HepG2 (cell line): ENCODE data around the gene HES6. TPM values are rescaled to one million over a fixed set of nuclear protein-coding genes. Genes with fewer than 3 reads are reported as not detected.

Source experiments
- ERF ChIP-seq: IDR thresholded peaks from 2 replicates; pipeline ENCODE4 v1.6.1; 2018; ENCODE audit warnings: missing biosample characterization, missing genetic modification reagents
- HNF4A ChIP-seq: sonication (generic); formaldehyde crosslinking; IDR thresholded peaks from 2 replicates; pipeline ENCODE4 v1.4.0; 2020; ENCODE audit warnings: missing genetic modification reagents
- JARID2 ChIP-seq: sonication (generic); formaldehyde crosslinking; IDR thresholded peaks from 2 replicates; pipeline ENCODE4 v1.8.1; 2023; ENCODE audit warnings: missing genetic modification reagents, inconsistent platforms; ENCODE audit not compliant: insufficient replicate concordance
- JDP2 ChIP-seq: sonication (generic); formaldehyde crosslinking; IDR thresholded peaks from 2 replicates; pipeline ENCODE4 v1.8.1; 2022; ENCODE audit warnings: missing genetic modification reagents, borderline replicate concordance
- JUNB ChIP-seq: sonication (generic); formaldehyde crosslinking; IDR thresholded peaks from 2 replicates; pipeline ENCODE4 v1.8.0; 2022; ENCODE audit warnings: missing genetic modification reagents, mild to moderate bottlenecking, borderline replicate concordance
- KDM1A ChIP-seq: IDR thresholded peaks from 2 replicates; pipeline ENCODE4 v1.6.1; 2016; ENCODE audit warnings: missing compliant biosample characterization
- PLRG1 ChIP-seq: fragments of 450-650 bp; conservative IDR thresholded peaks from 2 replicates; pipeline ENCODE4 v1.6.1; 2016
- PPARG ChIP-seq: conservative IDR thresholded peaks from 2 replicates; pipeline ENCODE4 v1.6.1; 2016; ENCODE audit warnings: missing biosample characterization, missing genetic modification reagents
- ZNF430 ChIP-seq: sonication (generic); formaldehyde crosslinking; IDR thresholded peaks from 2 replicates; pipeline ENCODE4 v1.9.0; 2021; ENCODE audit warnings: mild to moderate bottlenecking, missing genetic modification reagents
- ZNF670 ChIP-seq: sonication (generic); formaldehyde crosslinking; IDR thresholded peaks from 2 replicates; pipeline ENCODE4 v1.8.0; 2022; ENCODE audit warnings: mild to moderate bottlenecking, missing genetic modification reagents, borderline replicate concordance
- polyA plus RNA-seq, 8 experiments: library from polyadenylated mRNA; depleted of rRNA in 3 of 8; stranded (reverse) in 7 of 8; unstranded in 1 of 8; fragments of >200 nt; fragmentation: Illumina TruSeq in 4 of 8; extraction: Trizol in 4 of 8; gene quantifications; 2 replicates each; pipeline versions ENCODE4 v1.2.1 to v1.2.3, GENCODE V29; 2011 to 2016; ENCODE audit warnings: low read depth in 4 of 8, missing spikeins in 1 of 8, mixed read lengths in 1 of 8; ENCODE audit not compliant: insufficient read depth in 1 of 8
- total RNA-seq, 5 experiments: library from RNA; depleted of rRNA; stranded (reverse); fragments of >200 nt; fragmentation: Illumina TruSeq; extraction: Trizol; gene quantifications; 2 replicates each; pipeline ENCODE4 v1.2.3, GENCODE V29; 2016; ENCODE audit warnings: low read depth in 1 of 5
- TF ChIP-seq, protein P1 (sequence below): sonication (generic); formaldehyde crosslinking; IDR thresholded peaks from 2 replicates; pipeline ENCODE4 v1.4.0; 2020; ENCODE audit warnings: missing genetic modification reagents
- TF ChIP-seq, protein P2 (sequence below): sonication (generic); formaldehyde crosslinking; IDR thresholded peaks from 2 replicates; pipeline ENCODE4 v1.4.0; 2020; ENCODE audit warnings: missing genetic modification reagents
- TF ChIP-seq, protein P3 (sequence below): sonication (generic); formaldehyde crosslinking; IDR thresholded peaks from 2 replicates; pipeline ENCODE4 v1.8.1; 2022; ENCODE audit warnings: low read depth, mild to moderate bottlenecking, missing genetic modification reagents
- TF ChIP-seq, protein P4 (sequence below): fragments of 450-650 bp; IDR thresholded peaks from 2 replicates; pipeline ENCODE4 v1.6.1; 2017
- TF ChIP-seq, protein P5 (sequence below): sonication (generic); formaldehyde crosslinking; IDR thresholded peaks from 2 replicates; pipeline ENCODE4 v1.4.0; 2020; ENCODE audit warnings: mild to moderate bottlenecking, missing genetic modification reagents
- TF ChIP-seq, protein P6 (sequence below): sonication (generic); formaldehyde crosslinking; IDR thresholded peaks from 2 replicates; pipeline ENCODE4 v1.4.0; 2020; ENCODE audit warnings: mild to moderate bottlenecking, missing genetic modification reagents
- TF ChIP-seq, protein P7 (sequence below): sonication (generic); formaldehyde crosslinking; IDR thresholded peaks from 2 replicates; pipeline ENCODE4 v1.4.0; 2020; ENCODE audit warnings: missing genetic modification reagents

The HES6 gene
- total and polyA plus RNA-seq, 2 of the 13 experiments (the other 11 are each of a cell fraction or from before 2014, with no cell fraction given), result 19.5 to 82.8 TPM

DNA sequence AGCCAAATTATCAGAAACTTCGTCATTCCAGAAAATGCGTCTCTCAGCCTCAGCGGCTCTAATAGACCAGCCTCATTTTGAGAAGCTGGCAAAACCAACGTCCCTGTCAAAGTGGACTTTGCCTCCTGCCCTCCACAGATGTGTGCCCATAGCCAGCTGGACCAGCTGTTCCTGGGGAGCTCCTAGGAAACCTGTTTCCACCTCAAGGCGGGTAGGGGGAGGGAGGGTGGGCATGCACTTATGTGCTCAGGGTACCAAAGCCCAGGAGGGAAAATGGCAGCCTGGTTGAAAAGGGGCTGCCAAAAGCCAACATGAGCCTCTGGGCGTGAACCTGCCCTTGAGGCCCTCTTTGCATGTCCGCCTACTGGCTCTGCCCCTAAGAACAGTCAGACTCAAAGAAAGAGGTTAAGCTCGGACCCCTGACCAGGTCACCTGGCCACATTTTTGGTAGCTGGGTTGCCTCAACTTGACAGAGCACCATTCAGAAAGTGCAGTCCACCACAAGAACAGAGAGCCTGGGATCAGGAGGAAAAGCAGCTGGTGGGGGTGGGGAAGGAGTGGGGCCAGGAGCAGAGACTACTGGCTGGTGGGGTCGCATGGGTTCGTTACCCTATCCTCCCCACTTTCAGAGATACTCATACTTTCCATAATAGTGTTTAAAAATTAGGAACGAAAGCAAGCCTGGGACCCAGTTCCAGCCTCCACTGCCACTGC is 45.1 kb upstream of the HES6 start (continued):
- TF ChIP-seq, protein P1, sequence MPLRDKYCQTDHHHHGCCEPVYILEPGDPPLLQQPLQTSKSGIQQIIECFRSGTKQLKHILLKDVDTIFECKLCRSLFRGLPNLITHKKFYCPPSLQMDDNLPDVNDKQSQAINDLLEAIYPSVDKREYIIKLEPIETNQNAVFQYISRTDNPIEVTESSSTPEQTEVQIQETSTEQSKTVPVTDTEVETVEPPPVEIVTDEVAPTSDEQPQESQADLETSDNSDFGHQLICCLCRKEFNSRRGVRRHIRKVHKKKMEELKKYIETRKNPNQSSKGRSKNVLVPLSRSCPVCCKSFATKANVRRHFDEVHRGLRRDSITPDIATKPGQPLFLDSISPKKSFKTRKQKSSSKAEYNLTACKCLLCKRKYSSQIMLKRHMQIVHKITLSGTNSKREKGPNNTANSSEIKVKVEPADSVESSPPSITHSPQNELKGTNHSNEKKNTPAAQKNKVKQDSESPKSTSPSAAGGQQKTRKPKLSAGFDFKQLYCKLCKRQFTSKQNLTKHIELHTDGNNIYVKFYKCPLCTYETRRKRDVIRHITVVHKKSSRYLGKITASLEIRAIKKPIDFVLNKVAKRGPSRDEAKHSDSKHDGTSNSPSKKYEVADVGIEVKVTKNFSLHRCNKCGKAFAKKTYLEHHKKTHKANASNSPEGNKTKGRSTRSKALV (CRISPR knock-in tag), result no peak
- TF ChIP-seq HNF4A (CRISPR knock-in tag) (peak; percentile 54; the same call in 1 of the 2 replicates), ZNF670 (CRISPR knock-in tag) (no peak), JUNB (CRISPR knock-in tag) (no peak), JARID2 (no peak), ZNF430 (CRISPR knock-in tag) (no peak), JDP2 (no peak), PPARG (CRISPR knock-in tag) (no peak), PLRG1 (no peak), ERF (CRISPR knock-in tag) (peak; percentile 4; the same call in 1 of the 2 replicates), KDM1A (CRISPR knock-in tag) (no peak)
- TF ChIP-seq, protein P2, sequence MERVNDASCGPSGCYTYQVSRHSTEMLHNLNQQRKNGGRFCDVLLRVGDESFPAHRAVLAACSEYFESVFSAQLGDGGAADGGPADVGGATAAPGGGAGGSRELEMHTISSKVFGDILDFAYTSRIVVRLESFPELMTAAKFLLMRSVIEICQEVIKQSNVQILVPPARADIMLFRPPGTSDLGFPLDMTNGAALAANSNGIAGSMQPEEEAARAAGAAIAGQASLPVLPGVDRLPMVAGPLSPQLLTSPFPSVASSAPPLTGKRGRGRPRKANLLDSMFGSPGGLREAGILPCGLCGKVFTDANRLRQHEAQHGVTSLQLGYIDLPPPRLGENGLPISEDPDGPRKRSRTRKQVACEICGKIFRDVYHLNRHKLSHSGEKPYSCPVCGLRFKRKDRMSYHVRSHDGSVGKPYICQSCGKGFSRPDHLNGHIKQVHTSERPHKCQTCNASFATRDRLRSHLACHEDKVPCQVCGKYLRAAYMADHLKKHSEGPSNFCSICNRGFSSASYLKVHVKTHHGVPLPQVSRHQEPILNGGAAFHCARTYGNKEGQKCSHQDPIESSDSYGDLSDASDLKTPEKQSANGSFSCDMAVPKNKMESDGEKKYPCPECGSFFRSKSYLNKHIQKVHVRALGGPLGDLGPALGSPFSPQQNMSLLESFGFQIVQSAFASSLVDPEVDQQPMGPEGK (CRISPR knock-in tag), result no peak
- TF ChIP-seq, protein P3, sequence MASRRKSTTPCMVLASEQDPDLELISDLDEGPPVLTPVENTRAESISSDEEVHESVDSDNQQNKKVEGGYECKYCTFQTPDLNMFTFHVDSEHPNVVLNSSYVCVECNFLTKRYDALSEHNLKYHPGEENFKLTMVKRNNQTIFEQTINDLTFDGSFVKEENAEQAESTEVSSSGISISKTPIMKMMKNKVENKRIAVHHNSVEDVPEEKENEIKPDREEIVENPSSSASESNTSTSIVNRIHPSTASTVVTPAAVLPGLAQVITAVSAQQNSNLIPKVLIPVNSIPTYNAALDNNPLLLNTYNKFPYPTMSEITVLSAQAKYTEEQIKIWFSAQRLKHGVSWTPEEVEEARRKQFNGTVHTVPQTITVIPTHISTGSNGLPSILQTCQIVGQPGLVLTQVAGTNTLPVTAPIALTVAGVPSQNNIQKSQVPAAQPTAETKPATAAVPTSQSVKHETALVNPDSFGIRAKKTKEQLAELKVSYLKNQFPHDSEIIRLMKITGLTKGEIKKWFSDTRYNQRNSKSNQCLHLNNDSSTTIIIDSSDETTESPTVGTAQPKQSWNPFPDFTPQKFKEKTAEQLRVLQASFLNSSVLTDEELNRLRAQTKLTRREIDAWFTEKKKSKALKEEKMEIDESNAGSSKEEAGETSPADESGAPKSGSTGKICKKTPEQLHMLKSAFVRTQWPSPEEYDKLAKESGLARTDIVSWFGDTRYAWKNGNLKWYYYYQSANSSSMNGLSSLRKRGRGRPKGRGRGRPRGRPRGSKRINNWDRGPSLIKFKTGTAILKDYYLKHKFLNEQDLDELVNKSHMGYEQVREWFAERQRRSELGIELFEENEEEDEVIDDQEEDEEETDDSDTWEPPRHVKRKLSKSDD (CRISPR knock-in tag), result no peak
- TF ChIP-seq, protein P4, sequence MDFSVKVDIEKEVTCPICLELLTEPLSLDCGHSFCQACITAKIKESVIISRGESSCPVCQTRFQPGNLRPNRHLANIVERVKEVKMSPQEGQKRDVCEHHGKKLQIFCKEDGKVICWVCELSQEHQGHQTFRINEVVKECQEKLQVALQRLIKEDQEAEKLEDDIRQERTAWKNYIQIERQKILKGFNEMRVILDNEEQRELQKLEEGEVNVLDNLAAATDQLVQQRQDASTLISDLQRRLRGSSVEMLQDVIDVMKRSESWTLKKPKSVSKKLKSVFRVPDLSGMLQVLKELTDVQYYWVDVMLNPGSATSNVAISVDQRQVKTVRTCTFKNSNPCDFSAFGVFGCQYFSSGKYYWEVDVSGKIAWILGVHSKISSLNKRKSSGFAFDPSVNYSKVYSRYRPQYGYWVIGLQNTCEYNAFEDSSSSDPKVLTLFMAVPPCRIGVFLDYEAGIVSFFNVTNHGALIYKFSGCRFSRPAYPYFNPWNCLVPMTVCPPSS, result no peak
- TF ChIP-seq, protein P5, sequence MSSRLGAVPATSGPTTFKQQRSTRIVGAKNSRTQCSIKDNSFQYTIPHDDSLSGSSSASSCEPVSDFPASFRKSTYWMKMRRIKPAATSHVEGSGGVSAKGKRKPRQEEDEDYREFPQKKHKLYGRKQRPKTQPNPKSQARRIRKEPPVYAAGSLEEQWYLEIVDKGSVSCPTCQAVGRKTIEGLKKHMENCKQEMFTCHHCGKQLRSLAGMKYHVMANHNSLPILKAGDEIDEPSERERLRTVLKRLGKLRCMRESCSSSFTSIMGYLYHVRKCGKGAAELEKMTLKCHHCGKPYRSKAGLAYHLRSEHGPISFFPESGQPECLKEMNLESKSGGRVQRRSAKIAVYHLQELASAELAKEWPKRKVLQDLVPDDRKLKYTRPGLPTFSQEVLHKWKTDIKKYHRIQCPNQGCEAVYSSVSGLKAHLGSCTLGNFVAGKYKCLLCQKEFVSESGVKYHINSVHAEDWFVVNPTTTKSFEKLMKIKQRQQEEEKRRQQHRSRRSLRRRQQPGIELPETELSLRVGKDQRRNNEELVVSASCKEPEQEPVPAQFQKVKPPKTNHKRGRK (CRISPR knock-in tag), result no peak
- TF ChIP-seq, protein P6, sequence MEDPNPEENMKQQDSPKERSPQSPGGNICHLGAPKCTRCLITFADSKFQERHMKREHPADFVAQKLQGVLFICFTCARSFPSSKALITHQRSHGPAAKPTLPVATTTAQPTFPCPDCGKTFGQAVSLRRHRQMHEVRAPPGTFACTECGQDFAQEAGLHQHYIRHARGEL (CRISPR knock-in tag), result no peak
- TF ChIP-seq, protein P7, sequence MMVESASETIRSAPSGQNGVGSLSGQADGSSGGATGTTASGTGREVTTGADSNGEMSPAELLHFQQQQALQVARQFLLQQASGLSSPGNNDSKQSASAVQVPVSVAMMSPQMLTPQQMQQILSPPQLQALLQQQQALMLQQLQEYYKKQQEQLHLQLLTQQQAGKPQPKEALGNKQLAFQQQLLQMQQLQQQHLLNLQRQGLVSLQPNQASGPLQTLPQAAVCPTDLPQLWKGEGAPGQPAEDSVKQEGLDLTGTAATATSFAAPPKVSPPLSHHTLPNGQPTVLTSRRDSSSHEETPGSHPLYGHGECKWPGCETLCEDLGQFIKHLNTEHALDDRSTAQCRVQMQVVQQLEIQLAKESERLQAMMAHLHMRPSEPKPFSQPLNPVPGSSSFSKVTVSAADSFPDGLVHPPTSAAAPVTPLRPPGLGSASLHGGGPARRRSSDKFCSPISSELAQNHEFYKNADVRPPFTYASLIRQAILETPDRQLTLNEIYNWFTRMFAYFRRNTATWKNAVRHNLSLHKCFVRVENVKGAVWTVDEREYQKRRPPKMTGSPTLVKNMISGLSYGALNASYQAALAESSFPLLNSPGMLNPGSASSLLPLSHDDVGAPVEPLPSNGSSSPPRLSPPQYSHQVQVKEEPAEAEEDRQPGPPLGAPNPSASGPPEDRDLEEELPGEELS, result no peak
